B cell (primary cell): ENCODE measurements around the gene HSCB. TPM values are rescaled to one million over a fixed set of nuclear protein-coding genes. Genes with fewer than 3 reads are reported as not detected.

Experiments used
- ATAC-seq: fragments of 200-7000 bp; cut with Tn5 transposase; one replicate; pipeline ENCODE4 v1.10.0; 2021; ENCODE audit warnings: low read depth, mild to moderate bottlenecking, moderate number of reproducible peaks, moderate library complexity
- CTCF ChIA-PET: fragments of 350-600 bp; sonication (Branson Sonifier 250); formaldehyde crosslinking; loops from one replicate; lab custom pipeline; 2021; ENCODE audit warnings: antibody characterized with exemption, inconsistent platforms; lab: Charles Lee
- POLR2A ChIA-PET: fragments of 350-600 bp; sonication (Branson Sonifier 250); formaldehyde crosslinking; loops from one replicate; lab custom pipeline; 2021; ENCODE audit warnings: antibody characterized with exemption; lab: Charles Lee
- DNase-seq: peaks from one replicate; pipeline ENCODE4 v3.0.0; 2013
- H2AFZ ChIP-seq: 2 replicates; pipeline ENCODE4 v1.6.1; 2012; ENCODE audit warnings: mild to moderate bottlenecking, low read depth, low read length; ENCODE audit not compliant: insufficient read depth, poor library complexity, severe bottlenecking
- H3K27ac ChIP-seq, 2 donors: 1 replicate in 1 of 2; 2 replicates in 1 of 2; pipeline ENCODE4 v1.5.1; 2012 to 2013; ENCODE audit warnings: low read length in 2 of 2, mild to moderate bottlenecking in 2 of 2, moderate library complexity in 1 of 2
- H3K27me3 ChIP-seq, 4 experiments: fragments of 200-600 bp in 1 of 4; sonication (generic) in 1 of 4; replicated peaks in 1 of 4; 1 replicate in 2 of 4; 2 replicates in 2 of 4; pipeline versions ENCODE4 v1.6.1 to v1.7.0; 2013 to 2016; ENCODE audit warnings: low read length in 3 of 4, mild to moderate bottlenecking in 2 of 4, mixed read lengths in 1 of 4, moderate library complexity in 1 of 4; ENCODE audit not compliant: insufficient read depth in 4 of 4, control insufficient read depth in 3 of 4; ENCODE audit errors: control extremely low read depth in 1 of 4
- H3K36me3 ChIP-seq, 2 experiments: replicated peaks in 1 of 2; 1 replicate in 1 of 2; 2 replicates in 1 of 2; pipeline versions ENCODE4 v1.6.1 to v1.7.1; 2013; ENCODE audit warnings: low read length in 1 of 2; ENCODE audit not compliant: insufficient read depth in 2 of 2, control insufficient read depth in 1 of 2; ENCODE audit errors: control extremely low read depth in 1 of 2, extremely low read depth in 1 of 2
- H3K4me1 ChIP-seq, 2 donors: fragments of 200-600 bp in 1 of 2; sonication (generic) in 1 of 2; 1 replicate in 1 of 2; 2 replicates in 1 of 2; pipeline versions ENCODE4 v1.5.1 to v1.6.1; 2013 to 2017; ENCODE audit warnings: low read length in 2 of 2; ENCODE audit not compliant: control insufficient read depth in 2 of 2, insufficient read depth in 2 of 2
- H3K4me2 ChIP-seq: replicated peaks from 2 replicates; pipeline ENCODE3; 2012; ENCODE audit warnings: mild to moderate bottlenecking, low read depth, low read length; ENCODE audit not compliant: poor library complexity, severe bottlenecking
- H3K4me3 ChIP-seq, 5 experiments: fragments of 200-600 bp in 1 of 5; sonication (generic) in 1 of 5; 1 replicate in 3 of 5; 2 replicates in 2 of 5; pipeline versions ENCODE4 v1.5.1 to v1.7.0; 2011 to 2016; ENCODE audit warnings: low read length in 4 of 5, mild to moderate bottlenecking in 4 of 5, low read depth in 2 of 5, control low read depth in 1 of 5, moderate library complexity in 1 of 5; ENCODE audit not compliant: insufficient read depth in 1 of 5; ENCODE audit errors: control extremely low read depth in 1 of 5, extremely low read depth in 1 of 5
- H3K79me2 ChIP-seq: fragments of 200-600 bp; sonication (generic); one replicate; pipeline ENCODE4 v1.6.0; 2016; ENCODE audit warnings: low read length; ENCODE audit not compliant: control insufficient read depth, insufficient read depth
- H3K9ac ChIP-seq: fragments of 200-600 bp; sonication (generic); 2 replicates; pipeline ENCODE4 v1.6.1; 2017; ENCODE audit warnings: mild to moderate bottlenecking, low read length, moderate library complexity
- H3K9me3 ChIP-seq, 3 donors: one replicate each; pipeline versions ENCODE4 v1.6.1 to v1.7.1; 2013; ENCODE audit warnings: low read length in 2 of 3; ENCODE audit not compliant: control insufficient read depth in 2 of 3, insufficient read depth in 1 of 3; ENCODE audit errors: control extremely low read depth in 1 of 3
- H4K20me1 ChIP-seq: 2 replicates; pipeline ENCODE4 v1.6.0; 2012; ENCODE audit warnings: mild to moderate bottlenecking, low read length; ENCODE audit not compliant: insufficient read depth, control insufficient read depth, poor library complexity, severe bottlenecking
- H3K27ac Mint-ChIP-seq: one replicate; pipeline ENCODE4 v1.8.0; 2021; ENCODE audit warnings: mixed read lengths
- H3K27me3 Mint-ChIP-seq: one replicate; pipeline ENCODE4 v1.8.0; 2021; ENCODE audit warnings: mixed read lengths
- H3K4me1 Mint-ChIP-seq: one replicate; pipeline ENCODE4 v1.8.0; 2021; ENCODE audit warnings: mixed read lengths
- H3K4me3 Mint-ChIP-seq: one replicate; pipeline ENCODE4 v1.8.0; 2021; ENCODE audit warnings: mixed read lengths
- H3K9me3 Mint-ChIP-seq: one replicate; pipeline ENCODE4 v1.8.0; 2022; ENCODE audit warnings: mixed read lengths; ENCODE audit not compliant: insufficient read depth
- CTCF ChIP-seq: fragments of 200-600 bp; IDR thresholded peaks from one replicate; pipeline ENCODE4 v1.8.0; 2022; ENCODE audit warnings: antibody characterized with exemption, mild to moderate bottlenecking
- EZH2 ChIP-seq: IDR thresholded peaks from 2 replicates; pipeline ENCODE4 v1.6.1; 2012; ENCODE audit warnings: borderline replicate concordance, low read depth, mild to moderate bottlenecking, moderate library complexity, low read length; ENCODE audit not compliant: insufficient read depth, poor library complexity, severe bottlenecking
- WGBS: methylation state at CpG from one replicate; pipeline ENCODE4 v1.1.5; 2013; ENCODE audit warnings: missing lambda C conversion rate; ENCODE audit not compliant: insufficient coverage; 5-methylcytosine and 5-hydroxymethylcytosine counted together
- intact Hi-C: fragments of 100-400 bp; cut with micrococcal nuclease; formaldehyde crosslinking; loops from one replicate; pipeline ENCODE4 v1.10.0; 2022
- polyA plus RNA-seq: library from polyadenylated mRNA; depleted of rRNA; stranded (reverse); fragments of >200 nt; gene quantifications from 2 replicates; pipeline ENCODE4 v1.2.3, GENCODE V29; 2012
- total RNA-seq, 2 donors: library from RNA; stranded (reverse); fragments of 120-200 nt in 1 of 2; gene quantifications; 1 replicate in 1 of 2; 2 replicates in 1 of 2; pipeline versions ENCODE4 v1.2.3 to v1.2.4, GENCODE V29; 2013 to 2022

The HSCB gene
- total and polyA plus RNA-seq, 2 donors (not counting 1 experiment from before 2014, with no cell fraction given): 12.8 to 18.3 TPM

DNA sequence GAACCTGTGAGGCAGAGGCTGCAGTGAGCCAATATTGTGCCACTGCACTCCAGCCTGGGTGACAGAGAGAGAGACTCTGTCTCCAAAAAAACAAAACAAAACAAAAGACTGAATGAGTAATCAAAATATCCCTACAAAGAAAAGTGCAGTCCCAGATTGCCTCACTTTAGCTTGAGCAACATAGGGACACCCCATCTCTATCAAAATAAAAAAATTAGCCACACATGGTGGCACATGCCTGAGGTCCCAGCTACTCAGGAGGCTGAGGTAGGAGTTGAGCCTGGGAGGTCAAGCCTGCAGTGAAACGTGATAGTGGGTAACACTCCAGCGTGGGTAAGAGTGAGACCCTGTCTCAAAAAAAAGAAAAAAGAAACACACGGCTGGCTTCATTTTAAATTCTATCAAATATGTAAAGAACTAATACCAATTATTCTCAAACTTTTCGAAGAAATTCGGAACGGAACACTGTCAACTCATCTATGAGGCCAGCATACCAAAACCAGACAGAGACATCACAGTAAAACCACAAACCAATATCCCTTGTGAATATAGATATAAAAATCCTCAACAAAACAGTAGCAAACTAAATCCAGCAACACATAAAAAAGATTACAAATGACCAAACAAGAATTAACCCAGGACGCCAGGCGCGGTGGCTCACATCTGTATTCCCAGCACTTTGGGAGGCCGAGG is 13.1 kb upstream of the HSCB start:
- Mint-ChIP-seq H3K4me1 (peaks cover 9% of the 10 kb centered on the region), H3K27ac (no peak overlapping the region), H3K9me3 (no peaks in the 10 kb centered on the region), H3K27me3 (no peaks in the 10 kb centered on the region), H3K4me3 (no peak overlapping the region)
- Histone ChIP-seq H3K4me2 (no peak overlapping the region), H3K9ac (no peak overlapping the region), H3K79me2 (no peaks in the 10 kb centered on the region), H3K4me3 (no peak overlapping the region), H3K9me3 (no peaks in the 10 kb centered on the region), H4K20me1 (no peaks in the 10 kb centered on the region), H3K4me1 (peaks cover 0 to 4% of the 10 kb centered on the region in 2 donors), H3K36me3 (peaks cover 9 to 13% of the 10 kb centered on the region in 2 experiments), H3K27ac (no peak overlapping the region), H2AFZ (no peak overlapping the region), H3K27me3 (no peaks in the 10 kb centered on the region)
- WGBS: 77% methylated on average over 5 of the region's 10 CpGs
- DNase-seq (no peak), ATAC-seq (no peak)
- intact Hi-C loops: no loop called here
- ChIA-PET POLR2A (no interaction called here), CTCF (no interaction called here)
- no peak for TF ChIP-seq CTCF
- no peak for TF ChIP-seq EZH2

DNA sequence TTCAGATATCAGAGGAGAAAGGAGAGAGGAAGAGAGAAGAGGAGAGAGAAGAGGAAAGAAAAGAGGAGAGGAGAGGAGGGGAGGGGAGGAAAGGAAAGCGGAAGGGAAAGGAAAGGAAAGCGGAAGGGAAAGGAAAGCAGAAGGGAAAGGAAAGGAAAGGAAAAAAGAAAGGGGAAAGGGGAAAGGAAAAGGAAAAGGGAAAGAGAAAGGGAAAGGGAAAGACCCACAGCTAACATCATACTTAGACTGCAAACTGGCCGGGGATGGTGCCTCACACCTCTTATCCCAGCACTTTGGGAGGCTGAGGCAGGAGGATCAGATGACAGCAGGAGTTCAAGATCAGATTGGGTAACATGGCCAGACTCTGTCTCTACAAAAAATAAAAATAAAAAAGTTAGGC is 11.7 kb upstream of the HSCB start:
- H3K79me2 ChIP-seq: no peaks in the 10 kb centered on the region
- peaks cover 0 to 4% of the 10 kb centered on the region in 2 donors for H3K4me1 ChIP-seq
- H3K36me3 ChIP-seq: peaks cover 8% of the 10 kb centered on the region in 2 experiments
- intact Hi-C loops: no loop called here
- no peaks in the 10 kb centered on the region for H3K9me3 Mint-ChIP-seq
- DNase-seq (no peak), ATAC-seq (no peak)
- H3K4me2 ChIP-seq: peak overlapping the region; percentile 15
- H3K4me1 Mint-ChIP-seq: peaks cover 9% of the 10 kb centered on the region
- H3K9ac ChIP-seq: no peak overlapping the region
- no peaks in the 10 kb centered on the region for H3K27me3 Mint-ChIP-seq
- no peaks in the 10 kb centered on the region for H3K9me3 ChIP-seq
- H3K4me3 ChIP-seq: no peak overlapping the region
- POLR2A ChIA-PET: no interaction called here
- no peak overlapping the region for H2AFZ ChIP-seq
- WGBS: 100% methylated on average over 2 of the region's 3 CpGs
- H4K20me1 ChIP-seq: no peaks in the 10 kb centered on the region
- no peak overlapping the region for H3K27ac ChIP-seq
- no peaks in the 10 kb centered on the region for H3K27me3 ChIP-seq
- H3K4me3 Mint-ChIP-seq: no peak overlapping the region
- TF ChIP-seq EZH2 (no peak), CTCF (no peak)
- CTCF ChIA-PET: no interaction called here
- H3K27ac Mint-ChIP-seq: peak overlapping the region; percentile 54
